Activated CD4-positive, alpha-beta T cell treated with anti-CD3 and anti-CD28 coated beads, Interleukin-2, amount 10 ng/mL, durations not matched to agents 7 days and 5 days (primary cell): ENCODE data around the gene CHRNB4. TPM values are rescaled to one million over a fixed set of nuclear protein-coding genes. Genes with fewer than 3 reads are reported as not detected.
"Not testable (repeated sequence)": the region's sequence is repeated elsewhere in the genome, so short reads cannot be mapped to it uniquely, and the experiment has no call there.

ENCODE experiments used
- CTCF ChIA-PET: fragments of 350-600 bp; sonication (Branson Sonifier 250); formaldehyde crosslinking; loops from one replicate; lab custom pipeline; 2021; ENCODE audit warnings: antibody characterized with exemption; lab: Charles Lee
- POLR2A ChIA-PET: fragments of 350-600 bp; sonication (Branson Sonifier 250); formaldehyde crosslinking; loops from one replicate; lab custom pipeline; 2021; ENCODE audit warnings: antibody characterized with exemption; lab: Charles Lee
- DNase-seq: peaks from one replicate; pipeline ENCODE4 v3.0.0-alpha.2; 2020
- H3K27ac Mint-ChIP-seq: one replicate; pipeline ENCODE4 v1.8.0; 2021; ENCODE audit warnings: mild to moderate bottlenecking, moderate library complexity, mixed read lengths
- H3K27me3 Mint-ChIP-seq: one replicate; pipeline ENCODE4 v1.8.0; 2021; ENCODE audit warnings: mixed read lengths
- H3K36me3 Mint-ChIP-seq: one replicate; pipeline ENCODE4 v1.8.0; 2021; ENCODE audit warnings: low read depth, mixed read lengths
- H3K4me1 Mint-ChIP-seq: one replicate; pipeline ENCODE4 v1.8.0; 2021; ENCODE audit warnings: mixed read lengths
- H3K4me3 Mint-ChIP-seq: one replicate; pipeline ENCODE4 v1.8.0; 2021; ENCODE audit warnings: mild to moderate bottlenecking, moderate library complexity, mixed read lengths
- H3K9me3 Mint-ChIP-seq: one replicate; pipeline ENCODE4 v1.8.0; 2021; ENCODE audit warnings: mixed read lengths
- total RNA-seq, 2 experiments: library from RNA; stranded (reverse); gene quantifications; one replicate each; pipeline ENCODE4 v1.2.3, GENCODE V29; 2021

Gene CHRNB4
- total RNA-seq, 2 experiments from 2014 or later: not detected

DNA sequence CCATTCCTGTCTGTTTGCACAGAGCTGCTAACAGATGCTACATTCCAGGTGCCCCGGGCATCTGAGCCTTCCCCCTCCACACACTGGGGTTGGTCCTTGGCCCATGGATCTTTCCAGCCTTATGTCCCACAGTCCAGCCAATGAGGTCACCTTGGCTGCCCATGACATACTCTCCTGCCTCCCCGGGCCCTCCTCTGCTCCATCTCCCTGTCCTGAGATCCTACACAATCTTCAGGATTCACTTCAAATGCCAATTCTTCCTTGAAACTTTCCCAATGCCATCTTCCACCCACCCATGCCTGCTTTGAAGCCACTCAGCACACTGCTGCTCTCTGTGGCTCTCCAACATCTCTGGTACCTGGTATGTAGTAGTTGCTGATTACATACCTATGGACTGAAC lies 24.5 kb downstream of the CHRNB4 start:
- no peak overlapping the region for H3K27ac Mint-ChIP-seq
- ChIA-PET POLR2A (no interaction called here), CTCF (no interaction called here)
- no peaks in the 10 kb centered on the region for H3K36me3 Mint-ChIP-seq
- no peaks in the 10 kb centered on the region for H3K9me3 Mint-ChIP-seq
- peaks cover 28% of the 10 kb centered on the region for H3K27me3 Mint-ChIP-seq
- no peak for DNase-seq
- H3K4me3 Mint-ChIP-seq: no peak overlapping the region
- peaks cover 2% of the 10 kb centered on the region for H3K4me1 Mint-ChIP-seq

DNA sequence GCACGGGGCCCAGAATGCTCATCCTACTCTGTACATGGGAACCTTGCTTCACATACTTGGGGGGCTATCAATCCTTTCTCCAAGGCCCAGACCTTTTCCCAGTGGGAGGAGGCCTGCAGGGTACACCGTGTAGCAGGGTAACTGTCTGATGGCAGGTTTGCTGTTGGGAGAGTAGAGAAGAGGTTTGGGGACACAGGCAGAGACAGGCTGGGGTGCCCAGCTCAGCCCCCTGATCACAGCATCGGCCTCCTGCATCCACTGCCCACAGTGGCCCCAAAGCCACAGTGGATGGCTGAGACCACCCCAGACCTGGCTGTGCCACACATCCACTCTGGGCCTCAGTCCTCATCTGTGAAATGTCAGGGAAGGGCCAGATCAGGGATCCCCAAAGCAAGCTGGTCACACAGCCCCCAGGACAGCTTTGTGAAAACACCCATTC lies 25.8 kb downstream of the CHRNB4 start:
- no peaks in the 10 kb centered on the region for H3K36me3 Mint-ChIP-seq
- peaks cover 2% of the 10 kb centered on the region for H3K4me1 Mint-ChIP-seq
- no peak for DNase-seq
- H3K27me3 Mint-ChIP-seq: peaks cover 24% of the 10 kb centered on the region
- H3K27ac Mint-ChIP-seq: no peak overlapping the region
- ChIA-PET CTCF (interaction anchor here (0.6 to 1.0 kb wide), 2 partner anchors 69 to 126 kb away, joined by 3 to 4 read pairs; no protein-coding TSS in a partner anchor), POLR2A (no interaction called here)
- no peak overlapping the region for H3K4me3 Mint-ChIP-seq
- H3K9me3 Mint-ChIP-seq: no peaks in the 10 kb centered on the region

DNA sequence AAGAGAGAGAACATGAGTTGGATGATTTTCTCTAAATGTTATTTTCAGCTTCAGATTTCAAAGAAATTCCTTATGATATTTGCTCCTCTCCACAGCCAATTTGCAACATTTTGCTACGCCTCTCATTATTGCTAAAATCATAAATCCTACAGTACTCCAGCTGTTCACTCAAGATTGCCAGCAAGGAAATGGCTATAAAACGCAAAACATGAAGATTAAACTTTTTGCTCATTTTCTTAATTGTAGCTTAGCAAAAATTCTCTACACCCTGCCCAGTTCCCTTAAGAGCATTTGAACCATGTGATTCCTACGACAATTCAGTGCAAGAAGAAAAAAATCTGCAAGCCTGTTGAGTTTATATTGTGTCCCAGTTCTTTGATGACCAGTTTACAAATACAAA lies 27.0 kb downstream of the CHRNB4 start:
- Mint-ChIP-seq H3K27me3 (peaks cover 17% of the 10 kb centered on the region), H3K36me3 (no peaks in the 10 kb centered on the region), H3K4me1 (peaks cover 2% of the 10 kb centered on the region), H3K4me3 (no peak overlapping the region), H3K9me3 (no peaks in the 10 kb centered on the region), H3K27ac (no peak overlapping the region)
- POLR2A ChIA-PET: no interaction called here
- DNase-seq: no peak
- CTCF ChIA-PET: interaction anchor here (0.9 to 1.0 kb wide), 2 partner anchors 27 to 337 kb away, joined by 3 read pairs; partner anchors contain the start of gene CHRNB4

DNA sequence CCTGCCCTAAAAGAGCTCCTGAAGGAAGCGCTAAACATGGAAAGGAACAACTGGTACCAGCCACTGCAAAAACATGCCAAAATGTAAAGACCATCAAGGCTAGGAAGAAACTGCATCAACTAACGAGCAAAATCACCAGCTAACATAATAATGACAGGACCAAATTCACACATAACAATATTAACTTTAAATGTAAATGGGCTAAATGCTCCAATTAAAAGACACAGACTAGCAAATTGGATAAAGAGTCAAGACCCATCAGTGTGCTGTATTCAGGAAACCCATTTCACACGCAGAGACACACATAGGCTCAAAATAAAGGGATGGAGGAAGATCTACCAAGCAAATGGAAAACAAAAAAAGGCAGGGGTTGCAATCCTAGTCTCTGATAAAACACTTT lies 31.5 kb downstream of the CHRNB4 start:
- H3K9me3 Mint-ChIP-seq, H3K36me3 Mint-ChIP-seq, H3K4me1 Mint-ChIP-seq, H3K27ac Mint-ChIP-seq, DNase-seq, H3K4me3 Mint-ChIP-seq, CTCF ChIA-PET, POLR2A ChIA-PET: not testable (repeated sequence)
- peaks cover 13% of the 10 kb centered on the region for H3K27me3 Mint-ChIP-seq

DNA sequence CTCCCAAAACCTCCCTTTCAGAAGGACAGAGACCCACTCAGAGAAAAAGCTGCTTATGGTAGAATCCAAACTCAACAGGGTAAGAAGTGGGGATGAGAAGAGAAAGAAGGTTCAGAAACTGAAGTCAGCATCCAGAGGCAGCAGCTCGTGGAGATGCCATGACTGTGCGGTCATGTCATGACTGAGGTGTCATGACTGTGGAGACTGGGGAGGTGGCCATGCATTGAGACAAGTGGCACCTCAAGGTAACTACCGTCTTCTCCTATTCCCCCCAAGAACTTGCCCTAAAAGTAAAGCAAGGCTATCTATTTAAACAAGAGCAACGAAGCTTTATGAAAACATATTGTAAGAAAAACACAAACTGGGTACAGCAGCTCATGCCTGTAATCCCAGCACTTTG lies 35.3 kb downstream of the CHRNB4 start:
- POLR2A ChIA-PET: no interaction called here

DNA sequence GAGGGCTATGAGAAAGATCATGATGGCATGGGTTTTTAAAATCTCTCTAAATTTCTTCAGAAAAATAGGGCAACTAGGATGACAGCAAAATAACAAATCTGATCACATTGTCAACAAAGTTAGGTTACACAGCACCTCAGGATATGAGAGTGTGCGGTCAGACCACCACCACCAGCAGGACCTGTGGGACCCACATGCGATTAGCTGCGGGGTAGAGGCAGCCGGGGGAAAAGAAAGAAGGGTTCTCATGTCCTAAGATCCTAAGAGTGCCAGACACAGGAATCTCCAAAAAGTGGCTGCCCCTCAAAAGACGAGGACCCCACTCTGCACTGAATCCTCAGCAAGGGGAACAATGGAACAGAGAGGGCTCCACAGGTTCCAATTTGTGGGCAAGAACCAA lies 35.8 kb downstream of the CHRNB4 start:
- CTCF ChIA-PET: no interaction called here
- DNase-seq: no peak
- Mint-ChIP-seq H3K27ac (no peak overlapping the region), H3K9me3 (no peaks in the 10 kb centered on the region), H3K27me3 (peaks cover 7% of the 10 kb centered on the region), H3K36me3 (no peaks in the 10 kb centered on the region), H3K4me1 (no peaks in the 10 kb centered on the region), H3K4me3 (no peak overlapping the region)
- POLR2A ChIA-PET: no interaction called here

More for the DNA sequence above, 35.3 kb downstream of the CHRNB4 start:
- CTCF ChIA-PET: no interaction called here
- no peak for DNase-seq
- Mint-ChIP-seq H3K27ac (no peak overlapping the region), H3K27me3 (peaks cover 8% of the 10 kb centered on the region), H3K4me1 (no peaks in the 10 kb centered on the region), H3K9me3 (no peaks in the 10 kb centered on the region), H3K4me3 (no peak overlapping the region), H3K36me3 (no peaks in the 10 kb centered on the region)

DNA sequence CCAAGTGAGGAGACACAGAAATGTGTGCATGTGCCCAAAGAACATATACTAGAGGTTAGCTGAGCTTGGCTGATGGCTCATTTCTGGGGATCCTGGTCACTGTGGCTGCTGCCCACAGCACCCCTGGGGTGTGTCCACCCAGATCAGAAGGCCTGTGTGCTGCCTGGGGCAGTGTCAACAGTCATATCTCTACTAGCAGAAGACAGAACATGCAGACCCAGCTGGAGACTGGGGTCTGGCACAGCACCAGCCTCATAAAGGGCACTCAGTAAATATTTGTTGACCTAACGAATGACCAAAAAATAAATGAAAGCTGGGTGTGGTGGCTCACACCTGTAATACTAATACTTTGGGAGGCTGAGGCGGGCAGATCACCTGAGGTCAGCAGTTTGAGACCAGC lies 36.6 kb downstream of the CHRNB4 start:
- ChIA-PET CTCF (interaction anchor here (1.1 kb wide), 1 partner anchor 124 kb away, joined by 3 read pairs; no protein-coding TSS in a partner anchor), POLR2A (no interaction called here)
- Mint-ChIP-seq H3K9me3 (no peaks in the 10 kb centered on the region), H3K4me3 (no peak overlapping the region), H3K27me3 (peaks cover 2% of the 10 kb centered on the region), H3K36me3 (no peaks in the 10 kb centered on the region), H3K27ac (no peak overlapping the region), H3K4me1 (no peaks in the 10 kb centered on the region)
- DNase-seq: no peak

DNA sequence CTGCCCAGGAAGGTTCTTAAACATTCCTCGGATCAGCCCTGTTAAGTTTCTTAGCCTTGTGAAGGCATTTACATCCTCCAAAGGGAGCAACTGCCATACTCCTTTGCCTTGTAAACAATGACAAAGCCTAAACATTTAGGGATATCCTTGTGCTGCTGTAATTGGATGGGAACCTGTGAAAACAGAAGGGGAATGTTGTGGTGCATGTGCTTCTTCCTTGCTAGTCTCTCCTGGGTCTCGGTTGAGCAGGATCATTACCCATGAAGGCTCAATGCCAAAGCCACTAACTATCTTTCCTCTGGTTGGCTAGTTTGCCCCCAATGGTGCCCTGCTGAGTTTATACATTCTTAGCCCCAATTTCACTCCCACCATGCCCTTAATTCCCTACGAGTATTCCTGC lies 37.5 kb downstream of the CHRNB4 start:
- ChIA-PET POLR2A (no interaction called here), CTCF (interaction anchor here (0.5 to 1.1 kb wide), 2 partner anchors 21 to 124 kb away, joined by 3 read pairs; no protein-coding TSS in a partner anchor)
- Mint-ChIP-seq H3K27ac (no peak overlapping the region), H3K36me3 (no peaks in the 10 kb centered on the region), H3K4me1 (no peaks in the 10 kb centered on the region), H3K9me3 (no peaks in the 10 kb centered on the region), H3K4me3 (no peak overlapping the region), H3K27me3 (no peaks in the 10 kb centered on the region)
- DNase-seq: no peak

DNA sequence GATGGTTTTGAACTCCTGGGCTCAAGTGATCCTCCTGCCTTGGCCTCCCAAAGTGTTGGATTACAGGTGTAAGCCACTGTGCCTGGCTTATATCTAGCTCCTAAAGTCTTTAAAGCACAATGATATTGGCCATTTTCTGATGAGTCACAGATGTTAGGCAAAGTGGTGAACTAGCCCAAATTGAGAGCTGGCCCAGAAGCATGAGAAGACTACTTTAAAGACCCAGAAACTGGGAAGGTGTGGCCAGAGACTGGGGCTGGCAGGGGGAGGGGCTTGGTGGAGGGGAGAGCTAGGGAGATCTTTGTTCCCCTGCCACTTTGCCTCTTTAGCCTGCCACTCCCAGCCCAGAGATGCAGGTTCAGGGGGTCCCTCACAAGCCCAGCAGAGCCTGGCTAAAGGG lies 41.8 kb downstream of the CHRNB4 start:
- CTCF ChIA-PET: interaction anchor here (0.7 to 1.4 kb wide), 2 partner anchors 23 to 1953 kb away, joined by 3 to 6 read pairs; no protein-coding TSS in a partner anchor
- DNase-seq: no peak
- POLR2A ChIA-PET: no interaction called here
- H3K4me1 Mint-ChIP-seq: no peaks in the 10 kb centered on the region
- H3K36me3 Mint-ChIP-seq: no peaks in the 10 kb centered on the region
- H3K4me3 Mint-ChIP-seq: no peak overlapping the region
- H3K27me3 Mint-ChIP-seq: no peaks in the 10 kb centered on the region
- no peak overlapping the region for H3K27ac Mint-ChIP-seq
- no peaks in the 10 kb centered on the region for H3K9me3 Mint-ChIP-seq

DNA sequence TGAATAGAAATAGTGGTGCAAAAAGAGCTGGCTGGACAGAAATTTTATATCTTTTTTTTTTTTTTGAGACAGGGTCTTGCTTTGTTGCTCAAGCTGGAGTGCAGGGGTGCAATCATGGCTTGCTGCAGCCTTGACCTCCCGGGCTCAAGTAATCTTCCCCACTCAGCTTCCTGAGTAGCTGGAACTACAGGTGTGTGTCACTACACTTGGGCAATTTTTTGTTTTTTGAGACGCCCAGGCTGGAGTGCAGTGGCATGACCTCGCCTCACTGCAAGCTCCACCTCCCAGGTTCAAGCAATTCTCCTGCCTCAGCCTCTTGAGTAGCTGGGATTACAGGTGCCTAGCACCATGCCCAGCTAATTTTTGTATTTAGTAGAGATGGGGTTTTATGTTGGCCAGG lies 42.7 kb downstream of the CHRNB4 start:
- Mint-ChIP-seq H3K27ac (no peak overlapping the region), H3K9me3 (no peaks in the 10 kb centered on the region), H3K36me3 (no peaks in the 10 kb centered on the region), H3K4me3 (no peak overlapping the region), H3K4me1 (no peaks in the 10 kb centered on the region), H3K27me3 (no peaks in the 10 kb centered on the region)
- no peak for DNase-seq
- ChIA-PET POLR2A (no interaction called here), CTCF (interaction anchor here (0.7 to 1.4 kb wide), 4 partner anchors 22 to 341 kb away, joined by 3 to 9 read pairs (median 3); no protein-coding TSS in a partner anchor)

DNA sequence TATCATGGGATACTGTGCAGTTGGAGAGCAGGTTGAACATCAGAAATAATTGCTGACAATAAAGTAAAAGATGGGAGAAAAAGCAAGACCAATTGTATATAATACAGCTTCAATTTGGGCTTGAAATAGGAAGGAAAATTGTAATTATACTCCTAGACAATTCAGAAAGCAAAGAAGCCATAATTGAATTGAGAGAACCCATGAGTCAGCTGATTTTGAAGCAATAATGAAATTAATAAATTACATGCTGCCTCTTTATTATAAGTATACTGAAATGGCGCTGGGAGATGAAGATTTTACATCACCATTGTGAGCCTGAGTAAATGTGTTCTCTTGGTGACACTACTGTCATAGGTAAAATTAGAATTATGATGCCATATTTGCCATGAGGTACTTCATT lies 43.4 kb downstream of the CHRNB4 start:
- POLR2A ChIA-PET: no interaction called here
- H3K4me3 Mint-ChIP-seq: no peak overlapping the region
- no peaks in the 10 kb centered on the region for H3K36me3 Mint-ChIP-seq
- CTCF ChIA-PET: interaction anchor here (0.7 to 0.8 kb wide), 2 partner anchors 30 to 340 kb away, joined by 3 to 9 read pairs; no protein-coding TSS in a partner anchor
- H3K27me3 Mint-ChIP-seq: no peaks in the 10 kb centered on the region
- H3K4me1 Mint-ChIP-seq: no peaks in the 10 kb centered on the region
- no peak overlapping the region for H3K27ac Mint-ChIP-seq
- DNase-seq: no peak
- no peaks in the 10 kb centered on the region for H3K9me3 Mint-ChIP-seq

DNA sequence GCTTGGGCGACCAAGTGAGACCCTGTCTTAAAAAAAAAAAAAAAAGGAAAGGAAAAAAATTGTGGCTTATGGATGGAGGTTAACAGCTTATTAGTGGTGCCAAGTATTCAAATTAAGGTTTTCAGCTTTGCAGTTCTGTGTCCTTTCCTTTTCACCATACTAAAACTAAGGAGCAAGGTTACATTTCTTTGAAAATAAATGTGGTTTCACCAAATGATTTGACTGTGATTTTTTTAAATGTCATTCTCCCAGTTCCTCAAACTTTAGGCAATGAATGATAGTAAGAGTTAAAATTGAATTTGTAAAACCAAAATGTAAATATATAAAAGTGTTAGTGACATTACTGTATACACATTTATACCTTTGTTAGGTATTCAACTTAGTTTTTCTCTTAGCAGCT lies 66.1 kb downstream of the CHRNB4 start:
- ChIA-PET CTCF (no interaction called here), POLR2A (interaction anchor here (0.6 kb wide), 1 partner anchor 137 kb away, joined by 3 read pairs; the partner anchor contains the start of gene IREB2)
- Mint-ChIP-seq H3K4me1 (no peaks in the 10 kb centered on the region), H3K9me3 (no peaks in the 10 kb centered on the region), H3K4me3 (no peak overlapping the region), H3K36me3 (no peaks in the 10 kb centered on the region), H3K27me3 (no peaks in the 10 kb centered on the region), H3K27ac (no peak overlapping the region)
- no peak for DNase-seq
